WTC11 (cell line): ENCODE results near the gene CNTNAP2. TPM values are rescaled to one million over a fixed set of nuclear protein-coding genes. Genes with fewer than 3 reads are reported as not detected.

Source experiments
- ATAC-seq: fragments of 200-7000 bp; cut with Tn5 transposase; 2 replicates; pipeline ENCODE4 v1.10.0; 2021; ENCODE audit warnings: mild to moderate bottlenecking, moderate library complexity
- CTCF ChIA-PET: fragments of 300-600 bp; sonication (Branson Sonifier 250); formaldehyde crosslinking; loops from one replicate; lab custom pipeline; 2021; ENCODE audit warnings: antibody characterized with exemption; lab: Charles Lee
- POLR2A ChIA-PET: fragments of 350-600 bp; sonication (Branson Sonifier 250); formaldehyde crosslinking; loops from one replicate; lab custom pipeline; 2021; ENCODE audit warnings: antibody characterized with exemption; lab: Charles Lee
- DNase-seq: peaks from one replicate; pipeline ENCODE4 v3.0.0; 2021; ENCODE audit warnings: low spot score
- H3K27ac Mint-ChIP-seq: 2 replicates; pipeline ENCODE4 v1.8.0; 2021; ENCODE audit warnings: mixed read lengths
- H3K27me3 Mint-ChIP-seq: 2 replicates; pipeline ENCODE4 v1.8.0; 2021; ENCODE audit warnings: low read depth, mild to moderate bottlenecking, moderate library complexity, mixed read lengths
- H3K36me3 Mint-ChIP-seq: 2 replicates; pipeline ENCODE4 v1.8.0; 2021; ENCODE audit warnings: mixed read lengths
- H3K4me1 Mint-ChIP-seq: 2 replicates; pipeline ENCODE4 v1.8.0; 2022; ENCODE audit warnings: mixed read lengths
- H3K4me3 Mint-ChIP-seq: 2 replicates; pipeline ENCODE4 v1.8.0; 2021; ENCODE audit warnings: mild to moderate bottlenecking, moderate library complexity, mixed read lengths
- H3K9me3 Mint-ChIP-seq: 2 replicates; pipeline ENCODE4 v1.8.0; 2021; ENCODE audit warnings: mixed read lengths
- AFF4 ChIP-seq: sonication (generic); formaldehyde crosslinking; IDR thresholded peaks from 2 replicates; pipeline ENCODE4 v1.8.1; 2023; ENCODE audit warnings: mild to moderate bottlenecking, missing genetic modification reagents, borderline replicate concordance
- CBFB ChIP-seq: sonication (generic); formaldehyde crosslinking; IDR thresholded peaks from 2 replicates; pipeline ENCODE4 v1.8.1; 2022; ENCODE audit warnings: mild to moderate bottlenecking, low read depth, missing genetic modification reagents
- E2F1 ChIP-seq: sonication (generic); formaldehyde crosslinking; IDR thresholded peaks from 2 replicates; pipeline ENCODE4 v1.8.0; 2022; ENCODE audit warnings: mild to moderate bottlenecking, missing genetic modification reagents
- NFYB ChIP-seq: sonication (generic); formaldehyde crosslinking; conservative IDR thresholded peaks from 2 replicates; pipeline ENCODE4 v1.8.0; 2022; ENCODE audit warnings: low read depth, missing genetic modification reagents
- PREB ChIP-seq: sonication (generic); formaldehyde crosslinking; IDR thresholded peaks from 2 replicates; pipeline ENCODE4 v1.8.1; 2022; ENCODE audit warnings: mild to moderate bottlenecking, missing genetic modification reagents, moderate library complexity, borderline replicate concordance
- PRRX2 ChIP-seq: fragments of 250-450 bp; sonication (Bioruptor Pico); IDR thresholded peaks from 2 replicates; pipeline ENCODE4 v1.8.0; 2021; ENCODE audit warnings: mild to moderate bottlenecking
- RELA ChIP-seq: sonication (generic); formaldehyde crosslinking; IDR thresholded peaks from 2 replicates; pipeline ENCODE4 v1.8.1; 2022; ENCODE audit warnings: missing genetic modification reagents, mild to moderate bottlenecking, borderline replicate concordance
- STAT6 ChIP-seq: sonication (generic); formaldehyde crosslinking; conservative IDR thresholded peaks from 2 replicates; pipeline ENCODE4 v1.8.1; 2023; ENCODE audit warnings: mild to moderate bottlenecking, low read depth, missing genetic modification reagents, moderate library complexity
- TCF7 ChIP-seq: sonication (generic); formaldehyde crosslinking; IDR thresholded peaks from 2 replicates; pipeline ENCODE4 v1.8.0; 2022; ENCODE audit warnings: mild to moderate bottlenecking, low read depth, missing genetic modification reagents, moderate library complexity
- TEAD1 ChIP-seq: sonication (generic); formaldehyde crosslinking; IDR thresholded peaks from 2 replicates; pipeline ENCODE4 v1.8.0; 2022; ENCODE audit warnings: mild to moderate bottlenecking, missing genetic modification reagents
- ZNF423 ChIP-seq: fragments of 250-450 bp; sonication (Bioruptor Pico); IDR thresholded peaks from 2 replicates; pipeline ENCODE4 v2.1.2; 2022; ENCODE audit warnings: mild to moderate bottlenecking, moderate library complexity
- ZNF425 ChIP-seq: fragments of 250-450 bp; sonication (Bioruptor Pico); conservative IDR thresholded peaks from 2 replicates; pipeline ENCODE4 v1.9.0; 2021; ENCODE audit warnings: mild to moderate bottlenecking
- ZNF671 ChIP-seq: fragments of 250-450 bp; sonication (Bioruptor Pico); IDR thresholded peaks from 2 replicates; pipeline ENCODE4 v1.8.0; 2021; ENCODE audit warnings: mild to moderate bottlenecking
- ZSCAN18 ChIP-seq: fragments of 250-450 bp; sonication (Bioruptor Pico); IDR thresholded peaks from 2 replicates; pipeline ENCODE4 v2.1.2; 2022; ENCODE audit warnings: mild to moderate bottlenecking, moderate library complexity
- total RNA-seq: library from RNA; stranded (reverse); gene quantifications from 3 replicates; pipeline ENCODE4 v1.2.3, GENCODE V29; 2021
- TF ChIP-seq, protein P1 (sequence below): fragments of 250-450 bp; sonication (Bioruptor Pico); IDR thresholded peaks from 2 replicates; pipeline ENCODE4 v1.9.0; 2021; ENCODE audit warnings: mild to moderate bottlenecking, borderline replicate concordance

CNTNAP2 gene
- total RNA-seq, 1 experiment from 2014 or later = 63.8 TPM

- CTCF ChIA-PET = interaction anchor here (0.6 kb wide), 1 partner anchor 1509 kb away, joined by 3 read pairs; no protein-coding TSS in a partner anchor
- DNase-seq = no peak
- H3K36me3 Mint-ChIP-seq = no peaks in the 10 kb centered on the region
- no peak overlapping the region for H3K27ac Mint-ChIP-seq
- H3K4me3 Mint-ChIP-seq = no peak overlapping the region
- peaks cover 5% of the 10 kb centered on the region; the same call in 1 of the 2 replicates for H3K9me3 Mint-ChIP-seq
- no peak for TF ChIP-seq PREB
- no peak for TF ChIP-seq ZSCAN18 (CRISPR knock-in tag)
- TF ChIP-seq, protein P1, sequence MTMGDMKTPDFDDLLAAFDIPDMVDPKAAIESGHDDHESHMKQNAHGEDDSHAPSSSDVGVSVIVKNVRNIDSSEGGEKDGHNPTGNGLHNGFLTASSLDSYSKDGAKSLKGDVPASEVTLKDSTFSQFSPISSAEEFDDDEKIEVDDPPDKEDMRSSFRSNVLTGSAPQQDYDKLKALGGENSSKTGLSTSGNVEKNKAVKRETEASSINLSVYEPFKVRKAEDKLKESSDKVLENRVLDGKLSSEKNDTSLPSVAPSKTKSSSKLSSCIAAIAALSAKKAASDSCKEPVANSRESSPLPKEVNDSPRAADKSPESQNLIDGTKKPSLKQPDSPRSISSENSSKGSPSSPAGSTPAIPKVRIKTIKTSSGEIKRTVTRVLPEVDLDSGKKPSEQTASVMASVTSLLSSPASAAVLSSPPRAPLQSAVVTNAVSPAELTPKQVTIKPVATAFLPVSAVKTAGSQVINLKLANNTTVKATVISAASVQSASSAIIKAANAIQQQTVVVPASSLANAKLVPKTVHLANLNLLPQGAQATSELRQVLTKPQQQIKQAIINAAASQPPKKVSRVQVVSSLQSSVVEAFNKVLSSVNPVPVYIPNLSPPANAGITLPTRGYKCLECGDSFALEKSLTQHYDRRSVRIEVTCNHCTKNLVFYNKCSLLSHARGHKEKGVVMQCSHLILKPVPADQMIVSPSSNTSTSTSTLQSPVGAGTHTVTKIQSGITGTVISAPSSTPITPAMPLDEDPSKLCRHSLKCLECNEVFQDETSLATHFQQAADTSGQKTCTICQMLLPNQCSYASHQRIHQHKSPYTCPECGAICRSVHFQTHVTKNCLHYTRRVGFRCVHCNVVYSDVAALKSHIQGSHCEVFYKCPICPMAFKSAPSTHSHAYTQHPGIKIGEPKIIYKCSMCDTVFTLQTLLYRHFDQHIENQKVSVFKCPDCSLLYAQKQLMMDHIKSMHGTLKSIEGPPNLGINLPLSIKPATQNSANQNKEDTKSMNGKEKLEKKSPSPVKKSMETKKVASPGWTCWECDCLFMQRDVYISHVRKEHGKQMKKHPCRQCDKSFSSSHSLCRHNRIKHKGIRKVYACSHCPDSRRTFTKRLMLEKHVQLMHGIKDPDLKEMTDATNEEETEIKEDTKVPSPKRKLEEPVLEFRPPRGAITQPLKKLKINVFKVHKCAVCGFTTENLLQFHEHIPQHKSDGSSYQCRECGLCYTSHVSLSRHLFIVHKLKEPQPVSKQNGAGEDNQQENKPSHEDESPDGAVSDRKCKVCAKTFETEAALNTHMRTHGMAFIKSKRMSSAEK (CRISPR knock-in tag) = no peak
- no peak for TF ChIP-seq TCF7 (CRISPR knock-in tag)
- TF ChIP-seq STAT6 = no peak
- TF ChIP-seq RELA (CRISPR knock-in tag) = no peak
- TF ChIP-seq ZNF671 (CRISPR knock-in tag) = no peak
- TF ChIP-seq CBFB (CRISPR knock-in tag) = no peak
- no peak for TF ChIP-seq ZNF423 (CRISPR knock-in tag)
- no peak for TF ChIP-seq NFYB (CRISPR knock-in tag)
- TF ChIP-seq E2F1 = no peak
- TF ChIP-seq PRRX2 = no peak
- TF ChIP-seq AFF4 (CRISPR knock-in tag) = no peak
- TF ChIP-seq ZNF425 (CRISPR knock-in tag) = no peak
- no peak for TF ChIP-seq TEAD1
- H3K27me3 Mint-ChIP-seq = no peaks in the 10 kb centered on the region
- ATAC-seq = no peak
- POLR2A ChIA-PET = no interaction called here
- H3K4me1 Mint-ChIP-seq = peaks cover 9% of the 10 kb centered on the region
Measured at GRCh38 chr7:146433501-146433900, 316.9 kb downstream of the CNTNAP2 start.
